ENCODE measurements around the gene PWWP2A. TPM values are rescaled to one million over a fixed set of nuclear protein-coding genes. Genes with fewer than 3 reads are reported as not detected.

PWWP2A gene, protein sequence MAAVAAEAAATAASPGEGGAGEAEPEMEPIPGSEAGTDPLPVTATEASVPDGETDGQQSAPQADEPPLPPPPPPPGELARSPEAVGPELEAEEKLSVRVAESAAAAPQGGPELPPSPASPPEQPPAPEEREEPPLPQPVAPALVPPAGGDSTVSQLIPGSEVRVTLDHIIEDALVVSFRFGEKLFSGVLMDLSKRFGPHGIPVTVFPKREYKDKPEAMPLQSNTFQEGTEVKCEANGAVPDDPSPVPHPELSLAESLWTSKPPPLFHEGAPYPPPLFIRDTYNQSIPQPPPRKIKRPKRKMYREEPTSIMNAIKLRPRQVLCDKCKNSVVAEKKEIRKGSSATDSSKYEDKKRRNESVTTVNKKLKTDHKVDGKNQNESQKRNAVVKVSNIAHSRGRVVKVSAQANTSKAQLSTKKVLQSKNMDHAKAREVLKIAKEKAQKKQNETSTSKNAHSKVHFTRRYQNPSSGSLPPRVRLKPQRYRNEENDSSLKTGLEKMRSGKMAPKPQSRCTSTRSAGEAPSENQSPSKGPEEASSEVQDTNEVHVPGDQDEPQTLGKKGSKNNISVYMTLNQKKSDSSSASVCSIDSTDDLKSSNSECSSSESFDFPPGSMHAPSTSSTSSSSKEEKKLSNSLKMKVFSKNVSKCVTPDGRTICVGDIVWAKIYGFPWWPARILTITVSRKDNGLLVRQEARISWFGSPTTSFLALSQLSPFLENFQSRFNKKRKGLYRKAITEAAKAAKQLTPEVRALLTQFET
- 28.8 and 29.2 TPM in 2 replicates for total RNA-seq (ENCODE audit: low replicate concordance)
- long read RNA-seq, partial matches to known transcripts, result 0 of 2 reads
- long read RNA-seq, other reads (novel, unspliced or antisense), result 2 of 2 reads

DNA sequence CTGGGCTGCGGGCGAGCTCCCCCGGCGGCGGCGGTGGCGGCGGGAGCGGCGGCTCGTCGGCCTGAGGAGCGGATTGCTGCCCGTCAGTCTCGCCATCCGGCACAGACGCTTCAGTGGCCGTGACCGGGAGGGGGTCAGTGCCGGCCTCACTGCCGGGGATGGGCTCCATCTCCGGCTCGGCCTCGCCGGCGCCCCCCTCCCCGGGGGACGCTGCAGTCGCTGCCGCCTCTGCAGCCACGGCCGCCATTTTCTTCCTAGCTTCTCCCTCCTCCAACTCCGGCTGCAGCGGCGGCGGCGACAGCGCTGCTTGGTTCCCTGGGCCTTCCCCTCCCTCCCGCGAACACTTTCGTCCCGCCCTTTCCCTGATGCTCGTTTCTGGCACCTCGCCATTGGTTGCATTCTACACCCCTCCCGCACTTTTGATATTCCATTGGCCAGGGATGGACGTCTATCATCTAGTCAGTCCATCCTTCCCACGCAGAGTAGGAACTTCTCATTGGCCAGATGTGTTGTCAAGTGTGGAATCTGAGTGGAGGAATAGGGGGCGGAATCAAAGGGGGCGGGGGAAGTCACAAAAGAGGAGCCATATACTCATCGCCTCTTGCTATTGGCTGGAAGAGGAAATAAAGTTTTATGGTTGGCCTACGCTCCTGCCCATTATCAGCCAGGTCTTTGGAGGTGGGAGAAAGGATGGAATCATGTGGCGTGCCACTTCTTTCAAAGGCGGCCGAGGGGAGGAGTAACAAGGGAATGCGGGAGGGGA, at the start of gene PWWP2A:
Gene PWWP2A (minus strand): TSS at position 309 of the 763 bp plus-strand sequence. CDS start 62 bp downstream, at position 247.
- DNase-seq (ENCODE audit: extremely low spot score, unreplicated experiment), result peak; percentile 96
- TF ChIP-seq CTCF (conservative IDR thresholded peaks at IDR 0.05), result peak; percentile 46
- Mint-ChIP-seq H3K4me1 (ENCODE audit: unreplicated experiment) (peaks cover 7% of the 10 kb centered on the region), H3K27ac (peak within 1 kb of the TSS; percentile 95), H3K27me3 (peaks cover 7% of the 10 kb centered on the region), H3K4me3 (peak within 1 kb of the TSS; percentile 97), H3K9me3 (no peaks in the 10 kb centered on the region), H3K36me3 (peaks cover 5% of the 10 kb centered on the region)

- H3K27ac Mint-ChIP-seq, result no peak overlapping the region
- H3K9me3 Mint-ChIP-seq, result no peaks in the 10 kb centered on the region
- no peak overlapping the region for H3K4me3 Mint-ChIP-seq
- H3K4me1 Mint-ChIP-seq (ENCODE audit: unreplicated experiment), result peaks cover 26% of the 10 kb centered on the region
- peaks cover 13% of the 10 kb centered on the region for H3K27me3 Mint-ChIP-seq
- TF ChIP-seq CTCF (conservative IDR thresholded peaks at IDR 0.05), result no peak
- no peaks in the 10 kb centered on the region for H3K36me3 Mint-ChIP-seq
- no peak for DNase-seq (ENCODE audit: extremely low spot score, unreplicated experiment)
These were observed 48.4 kb upstream of the PWWP2A start for GRCh38 chr5:160167624-160168165.

GRCh38 chr5:160166973-160167623, 47.8 kb upstream of the PWWP2A start:
- Mint-ChIP-seq H3K9me3 (no peaks in the 10 kb centered on the region), H3K36me3 (no peaks in the 10 kb centered on the region), H3K27me3 (peaks cover 13% of the 10 kb centered on the region), H3K27ac (no peak overlapping the region), H3K4me3 (no peak overlapping the region), H3K4me1 (ENCODE audit: unreplicated experiment) (peaks cover 23% of the 10 kb centered on the region)
- TF ChIP-seq CTCF (conservative IDR thresholded peaks at IDR 0.05), result no peak
- DNase-seq (ENCODE audit: extremely low spot score, unreplicated experiment), result no peak

DNA sequence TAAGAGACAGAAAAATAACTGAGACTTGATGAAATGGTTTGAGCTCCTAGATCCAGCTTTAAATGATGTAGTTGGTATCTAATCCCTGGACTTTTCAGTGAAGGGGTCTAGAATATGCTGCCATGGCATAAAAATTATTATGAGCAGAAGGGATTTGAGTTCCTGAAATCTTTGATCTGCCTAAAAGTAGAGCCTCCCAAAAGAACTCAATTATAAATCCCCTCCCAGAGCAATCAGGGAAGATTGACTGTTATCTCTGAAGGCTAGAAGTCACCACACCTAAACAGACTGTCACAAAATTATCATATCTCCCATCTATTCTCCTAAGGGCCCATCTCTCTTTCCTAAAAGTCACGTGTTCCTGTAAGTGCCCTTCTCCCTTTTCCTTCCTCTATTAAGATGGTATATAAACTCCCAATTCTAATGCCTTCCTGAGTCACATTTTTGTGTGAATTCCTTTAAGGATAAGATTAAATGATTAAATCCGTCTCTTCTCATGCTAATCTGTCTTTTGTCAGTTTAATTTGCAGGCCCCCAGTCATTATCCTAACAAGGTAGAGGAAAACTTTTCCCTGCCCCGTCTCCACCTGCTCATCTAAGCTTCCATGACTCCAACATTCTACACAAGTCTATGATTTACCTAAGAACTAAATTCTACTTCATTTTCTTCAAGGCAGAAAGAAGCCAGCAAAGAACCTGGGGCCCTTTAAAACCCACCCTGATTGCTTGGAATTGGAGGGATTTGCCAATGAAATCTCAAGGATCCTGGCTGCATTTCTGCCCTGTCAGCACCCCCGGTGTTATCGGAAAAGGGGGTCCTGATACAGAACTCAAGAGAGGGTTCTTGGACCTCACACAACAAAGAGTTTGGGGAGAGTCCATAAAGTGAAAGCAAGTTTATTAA, 47.1 kb upstream of the PWWP2A start:
- no peak for TF ChIP-seq CTCF (conservative IDR thresholded peaks at IDR 0.05)
- H3K9me3 Mint-ChIP-seq, result no peaks in the 10 kb centered on the region
- H3K4me3 Mint-ChIP-seq, result no peak overlapping the region
- no peak for DNase-seq (ENCODE audit: extremely low spot score, unreplicated experiment)
- no peaks in the 10 kb centered on the region for H3K36me3 Mint-ChIP-seq
- peaks cover 16% of the 10 kb centered on the region for H3K4me1 Mint-ChIP-seq (ENCODE audit: unreplicated experiment)
- H3K27me3 Mint-ChIP-seq, result peaks cover 13% of the 10 kb centered on the region
- H3K27ac Mint-ChIP-seq, result no peak overlapping the region
